ENCODE results near the gene ZNF496.

The ZNF496 gene

DNA sequence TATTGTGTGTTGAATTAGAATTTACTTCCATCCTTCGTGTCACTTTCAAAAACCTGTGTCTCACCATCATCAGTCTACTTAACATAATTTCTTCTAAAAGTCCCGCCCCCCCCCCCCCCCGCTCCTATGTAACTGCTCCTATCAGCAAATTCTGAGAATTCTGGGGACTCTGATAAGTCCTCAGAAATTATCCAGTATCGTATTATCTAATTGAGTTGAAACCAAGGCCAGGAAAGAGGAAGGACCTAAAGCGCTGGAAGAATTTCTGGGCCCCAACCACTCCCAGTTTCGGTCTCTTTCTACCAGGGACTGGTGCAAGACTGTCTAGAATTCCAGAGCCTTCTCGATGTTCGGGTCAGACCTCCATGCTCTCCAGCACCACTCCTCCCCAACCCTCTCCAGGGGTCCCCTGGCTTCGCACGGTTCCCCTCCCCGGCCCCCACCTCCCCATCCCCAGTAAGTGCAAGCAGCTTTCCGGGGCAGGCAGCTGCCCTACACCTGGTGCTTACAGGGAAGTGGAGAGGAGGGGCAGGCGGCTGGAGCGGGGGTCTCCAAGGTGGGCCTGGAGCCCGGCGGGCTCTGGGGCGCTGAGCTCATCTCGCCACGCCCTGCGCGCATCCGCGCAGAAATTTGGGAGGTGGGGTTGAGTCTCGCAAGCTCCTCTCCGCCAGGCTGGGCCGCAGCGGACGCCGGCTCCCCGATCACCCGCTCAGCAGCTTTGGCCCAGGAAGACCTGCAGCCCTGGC, 16.0 kb upstream of the ZNF496 start:
- intact Hi-C loops (cut with micrococcal nuclease), result no loop called here
- peak overlapping the region; percentile 65 for H3K4me3 Mint-ChIP-seq
- peaks cover 18% of the 10 kb centered on the region for H3K4me1 Mint-ChIP-seq (ENCODE audit: low read depth)
- H3K9me3 Mint-ChIP-seq, result no peaks in the 10 kb centered on the region
- peaks cover 6% of the 10 kb centered on the region for H3K27me3 Mint-ChIP-seq
- H3K27ac Mint-ChIP-seq, result peak overlapping the region; percentile 25
- H3K36me3 Mint-ChIP-seq (ENCODE audit: low read depth), result no peaks in the 10 kb centered on the region

DNA sequence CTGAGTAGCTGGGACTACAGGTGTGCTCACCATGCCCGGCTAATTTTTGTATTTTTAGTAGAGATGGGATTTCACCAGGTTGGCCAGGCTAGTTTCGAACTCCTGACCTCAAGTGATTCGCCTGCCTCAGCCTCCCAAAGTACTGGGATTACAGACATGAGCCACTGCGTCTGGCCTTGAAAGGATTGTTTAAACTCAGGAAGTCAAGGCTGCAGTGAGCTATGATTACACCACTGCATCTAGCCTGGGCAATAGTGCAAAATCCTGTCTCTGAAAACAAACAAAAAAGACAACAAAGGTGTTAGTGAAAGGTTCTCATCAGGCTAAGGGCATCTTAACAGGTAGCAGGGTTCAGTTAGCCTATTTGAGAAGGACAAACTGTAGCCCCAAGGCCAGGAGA, 14.2 kb upstream of the ZNF496 start:
- Mint-ChIP-seq H3K9me3 (no peaks in the 10 kb centered on the region), H3K27me3 (peaks cover 4% of the 10 kb centered on the region), H3K36me3 (ENCODE audit: low read depth) (no peaks in the 10 kb centered on the region), H3K4me1 (ENCODE audit: low read depth) (peaks cover 18% of the 10 kb centered on the region), H3K27ac (no peak overlapping the region), H3K4me3 (no peak overlapping the region)
- intact Hi-C loops (cut with micrococcal nuclease), result no loop called here

DNA sequence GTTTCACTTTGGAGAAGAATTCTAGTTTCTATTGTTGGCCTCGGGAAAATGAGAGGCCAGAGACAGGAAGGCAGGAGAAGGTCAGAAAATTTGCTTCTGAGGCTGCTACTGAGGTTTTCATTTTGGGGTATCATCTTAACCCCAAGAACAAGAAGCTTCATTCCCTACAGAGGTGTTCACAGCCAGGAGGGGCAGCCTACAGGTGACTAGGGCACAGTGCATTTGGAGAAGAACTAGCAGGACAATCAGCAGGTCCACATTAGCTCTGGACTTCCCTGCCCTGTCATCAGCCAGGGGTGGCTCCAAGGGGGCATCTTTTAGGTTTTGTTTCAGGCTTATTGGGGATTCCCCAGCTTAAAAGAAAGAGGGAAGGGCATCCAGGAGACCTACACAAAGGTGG, 12.1 kb upstream of the ZNF496 start:
- no peak overlapping the region for H3K4me3 Mint-ChIP-seq
- peaks cover 12% of the 10 kb centered on the region for H3K4me1 Mint-ChIP-seq (ENCODE audit: low read depth)
- H3K27me3 Mint-ChIP-seq, result peaks cover 4% of the 10 kb centered on the region
- H3K36me3 Mint-ChIP-seq (ENCODE audit: low read depth), result peaks cover 12% of the 10 kb centered on the region
- no peak overlapping the region for H3K27ac Mint-ChIP-seq
- intact Hi-C loops (cut with micrococcal nuclease), result no loop called here
- H3K9me3 Mint-ChIP-seq, result no peaks in the 10 kb centered on the region

DNA sequence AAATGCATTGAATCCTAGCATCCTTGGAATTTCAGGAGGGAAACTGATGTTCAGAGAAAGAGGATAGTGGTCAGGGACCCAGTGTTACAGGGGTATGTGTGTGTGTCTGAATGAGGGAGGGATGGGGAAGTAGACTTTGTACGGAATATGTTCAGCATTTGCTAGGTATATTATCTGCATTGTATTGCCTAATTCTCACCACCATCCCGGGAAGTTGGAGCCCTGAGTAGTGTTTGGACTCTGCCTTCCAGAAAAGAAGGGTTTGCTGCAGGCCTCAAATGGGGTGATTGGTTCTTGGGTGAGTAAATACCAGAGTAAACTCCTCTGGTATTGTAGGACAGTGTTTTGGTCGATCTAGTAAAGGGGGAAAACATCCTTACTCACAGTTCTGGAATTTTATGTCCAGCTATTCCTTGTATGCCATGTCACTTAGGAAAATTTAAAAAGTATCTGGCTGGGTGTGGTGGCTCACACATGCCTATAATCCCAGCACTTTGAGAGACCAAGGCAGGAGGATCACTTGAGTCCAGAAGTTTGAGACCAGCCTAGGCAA, 7.1 kb upstream of the ZNF496 start:
- H3K36me3 Mint-ChIP-seq (ENCODE audit: low read depth), result peaks cover 22% of the 10 kb centered on the region
- H3K27ac Mint-ChIP-seq, result no peak overlapping the region
- H3K4me3 Mint-ChIP-seq, result no peak overlapping the region
- peaks cover 18% of the 10 kb centered on the region for H3K27me3 Mint-ChIP-seq
- intact Hi-C loops (cut with micrococcal nuclease), result no loop called here
- no peaks in the 10 kb centered on the region for H3K9me3 Mint-ChIP-seq
- peaks cover 35% of the 10 kb centered on the region for H3K4me1 Mint-ChIP-seq (ENCODE audit: low read depth)

DNA sequence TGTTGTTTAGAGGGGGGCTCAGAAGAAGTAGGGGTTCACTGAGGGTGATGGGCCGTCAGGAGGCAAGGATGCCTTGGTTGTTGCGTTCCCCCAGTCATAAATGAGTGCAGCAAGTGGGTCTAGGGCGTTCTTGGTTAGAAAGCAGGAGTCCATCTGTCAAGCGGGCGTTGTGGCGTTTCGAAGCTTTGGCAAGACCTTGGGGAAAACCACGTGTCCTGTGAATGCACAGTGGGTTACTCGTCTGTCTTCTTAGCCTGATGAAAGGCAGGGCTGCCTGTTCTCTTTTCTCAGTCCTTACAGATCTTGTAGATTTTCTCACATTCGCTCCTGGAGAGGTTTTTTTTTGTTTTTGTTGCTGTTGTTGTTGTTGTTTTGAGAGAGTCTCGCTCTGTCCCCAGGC, 6.3 kb upstream of the ZNF496 start:
- peaks cover 37% of the 10 kb centered on the region for H3K4me1 Mint-ChIP-seq (ENCODE audit: low read depth)
- no peak overlapping the region for H3K4me3 Mint-ChIP-seq
- intact Hi-C loops (cut with micrococcal nuclease), result no loop called here
- peaks cover 18% of the 10 kb centered on the region for H3K27me3 Mint-ChIP-seq
- H3K9me3 Mint-ChIP-seq, result no peaks in the 10 kb centered on the region
- H3K27ac Mint-ChIP-seq, result no peak overlapping the region
- peaks cover 29% of the 10 kb centered on the region for H3K36me3 Mint-ChIP-seq (ENCODE audit: low read depth)

DNA sequence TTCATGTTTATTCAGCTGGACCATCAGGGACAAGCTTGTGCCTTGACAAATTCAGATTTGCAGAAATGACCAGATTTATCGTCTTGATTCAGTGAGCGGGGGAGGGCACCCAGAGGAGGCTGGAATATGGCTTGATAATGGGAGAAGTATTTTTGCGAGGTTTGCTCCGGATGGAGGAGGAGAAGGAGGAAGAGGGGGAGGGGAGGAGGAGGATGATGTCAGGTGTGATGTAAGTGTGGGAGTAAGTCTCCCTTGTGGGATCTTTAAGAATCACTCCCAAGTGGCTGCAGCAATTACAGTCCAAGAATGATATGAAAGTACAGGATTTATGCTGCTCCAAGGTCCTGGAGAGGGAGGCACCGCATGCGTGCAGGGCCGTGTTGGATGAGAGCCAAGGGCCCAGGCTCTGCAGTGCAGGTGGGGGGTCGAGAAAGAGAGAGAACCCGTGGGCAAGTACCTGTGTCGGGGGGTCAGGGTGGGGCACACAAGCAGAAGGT, 5.6 kb upstream of the ZNF496 start:
- H3K36me3 Mint-ChIP-seq (ENCODE audit: low read depth), result peaks cover 31% of the 10 kb centered on the region
- peaks cover 44% of the 10 kb centered on the region for H3K4me1 Mint-ChIP-seq (ENCODE audit: low read depth)
- H3K27ac Mint-ChIP-seq, result no peak overlapping the region
- H3K27me3 Mint-ChIP-seq, result peaks cover 18% of the 10 kb centered on the region
- intact Hi-C loops (cut with micrococcal nuclease), result no loop called here
- H3K9me3 Mint-ChIP-seq, result no peaks in the 10 kb centered on the region
- H3K4me3 Mint-ChIP-seq, result no peak overlapping the region

DNA sequence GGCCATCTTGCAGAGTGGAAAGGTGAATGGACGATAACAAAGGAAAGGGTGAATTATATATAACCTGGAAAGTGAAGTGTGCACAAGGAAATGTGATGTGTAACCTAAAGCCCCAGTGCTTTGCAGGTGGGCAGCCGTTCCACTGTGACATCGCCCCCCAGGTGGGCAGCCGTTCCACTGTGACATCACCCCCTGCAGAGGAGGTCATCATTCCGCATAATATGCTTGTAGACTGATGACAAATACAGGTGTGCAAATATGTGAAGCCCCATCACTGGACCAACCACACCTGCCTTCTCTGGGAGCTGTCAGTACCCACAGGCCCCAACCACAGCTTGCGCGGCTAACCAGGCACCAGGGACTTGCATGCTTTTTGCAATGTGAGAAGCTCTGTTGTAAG, 4.7 kb upstream of the ZNF496 start:
- Mint-ChIP-seq H3K27ac (no peak overlapping the region), H3K4me3 (no peak overlapping the region), H3K9me3 (no peaks in the 10 kb centered on the region), H3K4me1 (ENCODE audit: low read depth) (peaks cover 46% of the 10 kb centered on the region), H3K27me3 (peaks cover 18% of the 10 kb centered on the region), H3K36me3 (ENCODE audit: low read depth) (peaks cover 31% of the 10 kb centered on the region)
- intact Hi-C loops (cut with micrococcal nuclease), result no loop called here

DNA sequence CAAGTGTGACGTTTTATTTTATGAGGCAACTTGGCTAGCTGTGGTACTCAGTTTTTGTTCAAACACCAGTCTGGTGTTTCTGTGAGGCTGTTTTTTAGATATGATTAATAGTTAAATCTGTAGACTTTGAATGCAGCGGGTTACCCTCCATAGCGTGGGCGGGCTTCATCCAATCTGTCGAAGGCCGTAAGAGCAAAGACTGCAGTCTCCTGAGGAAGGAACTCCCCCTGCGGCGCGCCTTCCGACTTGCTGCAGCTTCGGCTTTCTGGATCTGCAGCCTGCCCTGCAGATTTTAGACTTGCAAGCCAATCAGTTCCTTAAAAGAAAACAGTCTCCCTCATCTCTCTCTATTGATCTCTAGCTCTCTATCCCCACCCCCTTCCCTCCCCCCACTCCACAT, 4.2 kb upstream of the ZNF496 start:
- Mint-ChIP-seq H3K4me1 (ENCODE audit: low read depth) (peaks cover 49% of the 10 kb centered on the region), H3K4me3 (no peak overlapping the region), H3K27me3 (peaks cover 18% of the 10 kb centered on the region), H3K9me3 (no peaks in the 10 kb centered on the region), H3K27ac (peak overlapping the region; percentile 51), H3K36me3 (ENCODE audit: low read depth) (peaks cover 36% of the 10 kb centered on the region)
- intact Hi-C loops (cut with micrococcal nuclease), result no loop called here

DNA sequence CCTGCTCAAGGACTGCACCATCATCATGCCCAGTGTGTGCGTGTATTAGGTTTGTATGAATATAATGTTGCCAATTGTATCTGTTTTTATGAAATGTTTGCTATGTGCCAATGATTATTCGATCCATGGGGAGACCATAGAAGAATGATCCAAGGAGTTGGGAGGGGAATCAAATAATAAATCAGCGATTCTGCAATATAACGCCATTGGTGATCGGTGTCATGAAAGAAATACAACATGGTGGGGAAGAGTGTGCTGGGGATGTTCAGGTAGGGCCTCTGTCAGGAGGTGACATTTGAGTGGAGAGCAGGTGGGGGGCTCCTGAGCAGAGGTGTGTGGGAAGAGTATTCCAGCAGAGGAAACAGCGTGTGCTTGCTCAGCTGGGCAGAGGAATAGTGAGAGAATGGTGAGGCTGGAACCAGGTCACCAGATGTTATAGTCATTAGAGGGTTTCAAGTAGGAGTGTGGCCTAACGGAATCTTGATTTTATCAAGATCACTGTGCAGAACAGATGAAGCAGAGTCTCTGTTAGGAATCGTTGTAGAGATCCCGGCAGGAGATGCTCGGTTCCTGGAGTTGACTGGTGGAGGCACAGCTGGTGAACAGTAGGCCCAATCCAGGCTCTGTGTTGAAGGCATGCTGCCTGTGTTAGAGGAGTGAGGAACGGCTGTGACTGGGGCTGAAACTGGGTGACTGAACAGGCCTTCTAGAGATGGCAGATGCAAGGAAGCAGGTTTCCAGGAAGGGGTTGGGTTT, 2.9 kb upstream of the ZNF496 start:
- H3K4me1 Mint-ChIP-seq (ENCODE audit: low read depth), result peaks cover 61% of the 10 kb centered on the region
- H3K4me3 Mint-ChIP-seq, result no peak overlapping the region
- peak overlapping the region; percentile 51 for H3K27ac Mint-ChIP-seq
- peaks cover 26% of the 10 kb centered on the region for H3K27me3 Mint-ChIP-seq
- intact Hi-C loops (cut with micrococcal nuclease), result no loop called here
- peaks cover 38% of the 10 kb centered on the region for H3K36me3 Mint-ChIP-seq (ENCODE audit: low read depth)
- H3K9me3 Mint-ChIP-seq, result no peaks in the 10 kb centered on the region

DNA sequence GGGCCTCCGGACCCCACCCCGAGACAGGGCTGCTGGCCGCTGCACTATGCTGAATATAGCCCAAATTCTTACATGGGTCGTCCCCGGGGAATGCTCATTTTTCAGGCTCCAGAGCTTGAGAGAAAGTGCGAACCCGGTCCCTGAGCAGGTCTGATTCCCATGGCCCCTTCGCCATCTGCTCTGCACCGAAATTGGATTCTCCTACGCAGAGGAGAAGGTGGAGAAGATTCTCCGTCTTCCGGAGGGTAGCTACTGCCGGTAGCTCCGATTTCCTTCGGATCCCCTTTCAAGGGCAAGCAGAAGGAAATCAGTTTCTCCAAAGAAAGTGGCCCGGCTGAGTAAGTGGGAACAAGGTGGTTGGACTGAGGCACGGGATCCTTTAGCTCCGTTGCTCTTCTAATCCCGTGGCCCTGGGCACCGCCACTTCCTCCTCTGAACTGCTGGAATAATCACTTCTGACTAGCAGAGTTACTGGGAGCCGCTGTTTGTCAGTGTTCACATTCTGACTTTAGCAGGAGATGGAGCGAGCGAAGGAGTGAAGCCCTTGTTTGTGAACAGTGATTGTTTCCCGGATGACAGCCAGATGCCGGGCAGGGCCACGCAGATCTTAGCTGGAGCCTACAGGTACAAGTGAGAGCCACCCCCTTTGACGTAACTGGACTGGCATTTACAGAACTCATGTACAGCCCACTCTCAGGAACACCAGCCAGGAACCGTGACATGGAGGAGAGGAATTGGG, 1.1 kb upstream of the ZNF496 start:
- Mint-ChIP-seq H3K36me3 (ENCODE audit: low read depth) (peaks cover 52% of the 10 kb centered on the region), H3K9me3 (no peaks in the 10 kb centered on the region), H3K27me3 (peaks cover 26% of the 10 kb centered on the region), H3K27ac (peak overlapping the region; percentile 78), H3K4me1 (ENCODE audit: low read depth) (peaks cover 60% of the 10 kb centered on the region), H3K4me3 (peak overlapping the region; percentile 77)
- intact Hi-C loops (cut with micrococcal nuclease), result loop anchor here (2.0 kb wide), 1 partner anchor 28 kb away; no protein-coding TSS in a partner anchor

DNA sequence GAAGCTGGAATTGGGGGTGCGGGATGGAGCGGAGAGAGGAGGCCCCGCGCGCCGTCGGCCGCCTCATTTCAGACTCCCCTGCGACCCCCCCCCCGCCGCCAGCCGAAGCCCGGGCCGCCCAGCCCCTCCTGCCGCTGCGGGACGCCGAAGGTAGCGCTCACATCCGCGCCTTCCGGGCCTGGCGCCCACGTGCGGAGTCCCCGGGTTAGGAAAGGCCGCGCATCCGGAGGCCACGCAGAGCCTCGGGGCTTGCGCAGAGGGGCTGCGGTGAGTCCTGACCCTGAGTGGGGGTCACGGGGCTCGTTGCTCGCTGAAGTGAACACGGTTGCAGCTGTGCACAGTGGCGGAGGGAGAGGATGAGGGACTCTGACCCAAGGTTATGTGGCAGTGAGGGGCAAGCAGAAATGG, 552 bp upstream of the ZNF496 start:
- H3K4me1 Mint-ChIP-seq (ENCODE audit: low read depth), result peaks cover 57% of the 10 kb centered on the region
- intact Hi-C loops (cut with micrococcal nuclease), result loop anchor here (2.0 kb wide), 1 partner anchor 29 kb away; no protein-coding TSS in a partner anchor
- H3K4me3 Mint-ChIP-seq, result peak overlapping the region; percentile 77
- H3K36me3 Mint-ChIP-seq (ENCODE audit: low read depth), result peaks cover 57% of the 10 kb centered on the region
- H3K9me3 Mint-ChIP-seq, result no peaks in the 10 kb centered on the region
- peaks cover 26% of the 10 kb centered on the region for H3K27me3 Mint-ChIP-seq
- peak overlapping the region; percentile 78 for H3K27ac Mint-ChIP-seq

DNA sequence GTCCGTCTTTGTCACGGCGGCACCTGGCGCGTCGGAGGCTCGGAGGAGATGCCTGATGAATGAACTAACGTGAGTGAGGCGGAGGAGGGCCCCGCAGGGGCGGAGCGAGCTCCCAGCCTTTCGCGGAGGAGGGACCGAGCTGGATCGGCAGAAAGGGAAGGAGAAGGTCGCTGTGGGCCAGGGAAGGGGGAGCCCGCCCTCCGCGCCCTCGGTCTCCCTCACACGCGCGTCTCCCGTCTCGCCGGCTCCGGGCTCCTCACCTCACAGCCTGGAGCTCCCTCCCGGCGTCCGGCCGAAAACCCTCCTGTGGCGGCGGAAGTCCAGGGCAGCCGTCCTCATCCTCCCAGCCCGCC, 519 bp downstream of the ZNF496 start:
- intact Hi-C loops (cut with micrococcal nuclease), result loop anchor here (2.0 kb wide), 1 partner anchor 120 kb away; no protein-coding TSS in a partner anchor
- H3K4me1 Mint-ChIP-seq (ENCODE audit: low read depth), result peaks cover 64% of the 10 kb centered on the region
- H3K27me3 Mint-ChIP-seq, result peaks cover 23% of the 10 kb centered on the region
- H3K36me3 Mint-ChIP-seq (ENCODE audit: low read depth), result peaks cover 60% of the 10 kb centered on the region
- H3K27ac Mint-ChIP-seq, result peak overlapping the region; percentile 85
- peak overlapping the region; percentile 85 for H3K4me3 Mint-ChIP-seq
- no peaks in the 10 kb centered on the region for H3K9me3 Mint-ChIP-seq

DNA sequence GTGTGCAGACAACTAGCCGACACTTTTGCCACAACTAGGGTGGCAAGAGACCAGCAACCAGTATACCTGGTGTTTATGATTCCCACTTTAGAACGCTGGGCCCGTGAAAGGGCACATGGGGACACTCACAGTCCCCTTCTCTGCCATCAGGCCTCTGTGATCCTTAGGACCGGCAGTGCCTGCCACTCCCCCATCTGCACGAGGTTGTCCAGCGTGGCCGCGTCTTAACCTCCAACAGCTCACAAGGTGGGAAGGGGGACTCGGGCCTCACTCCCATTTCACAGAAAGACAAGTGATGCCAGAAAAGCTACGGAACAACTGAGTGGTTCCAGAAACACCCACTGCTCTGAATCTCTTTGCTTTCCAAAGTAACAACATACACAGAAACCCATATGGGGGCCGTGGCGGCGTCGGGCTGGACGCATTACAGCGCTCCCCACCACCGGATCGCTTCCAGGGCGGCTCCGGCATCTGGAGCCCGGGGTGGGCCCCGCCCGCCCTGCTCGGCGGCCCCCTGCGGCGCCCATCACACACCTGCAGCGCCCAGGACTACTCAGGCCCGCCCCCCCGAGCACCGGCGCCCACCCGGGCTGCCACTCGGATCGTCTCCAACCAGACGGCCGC, 1.0 kb downstream of the ZNF496 start:
- peak overlapping the region; percentile 85 for H3K4me3 Mint-ChIP-seq
- no peaks in the 10 kb centered on the region for H3K9me3 Mint-ChIP-seq
- H3K27me3 Mint-ChIP-seq, result peaks cover 21% of the 10 kb centered on the region
- peaks cover 64% of the 10 kb centered on the region for H3K4me1 Mint-ChIP-seq (ENCODE audit: low read depth)
- intact Hi-C loops (cut with micrococcal nuclease), result loop anchor here (2.0 kb wide), 1 partner anchor 120 kb away; no protein-coding TSS in a partner anchor
- peak overlapping the region; percentile 85 for H3K27ac Mint-ChIP-seq
- H3K36me3 Mint-ChIP-seq (ENCODE audit: low read depth), result peaks cover 60% of the 10 kb centered on the region
